GM18517 (cell line): ENCODE data around the gene SALL1.

Experiments
- ATAC-seq: cut with Tn5 transposase; IDR thresholded peaks from one replicate; pipeline ENCODE4 v1.9.1; 2021; ENCODE audit warnings: mild to moderate bottlenecking, moderate library complexity; ENCODE audit not compliant: unreplicated experiment

Gene SALL1

DNA sequence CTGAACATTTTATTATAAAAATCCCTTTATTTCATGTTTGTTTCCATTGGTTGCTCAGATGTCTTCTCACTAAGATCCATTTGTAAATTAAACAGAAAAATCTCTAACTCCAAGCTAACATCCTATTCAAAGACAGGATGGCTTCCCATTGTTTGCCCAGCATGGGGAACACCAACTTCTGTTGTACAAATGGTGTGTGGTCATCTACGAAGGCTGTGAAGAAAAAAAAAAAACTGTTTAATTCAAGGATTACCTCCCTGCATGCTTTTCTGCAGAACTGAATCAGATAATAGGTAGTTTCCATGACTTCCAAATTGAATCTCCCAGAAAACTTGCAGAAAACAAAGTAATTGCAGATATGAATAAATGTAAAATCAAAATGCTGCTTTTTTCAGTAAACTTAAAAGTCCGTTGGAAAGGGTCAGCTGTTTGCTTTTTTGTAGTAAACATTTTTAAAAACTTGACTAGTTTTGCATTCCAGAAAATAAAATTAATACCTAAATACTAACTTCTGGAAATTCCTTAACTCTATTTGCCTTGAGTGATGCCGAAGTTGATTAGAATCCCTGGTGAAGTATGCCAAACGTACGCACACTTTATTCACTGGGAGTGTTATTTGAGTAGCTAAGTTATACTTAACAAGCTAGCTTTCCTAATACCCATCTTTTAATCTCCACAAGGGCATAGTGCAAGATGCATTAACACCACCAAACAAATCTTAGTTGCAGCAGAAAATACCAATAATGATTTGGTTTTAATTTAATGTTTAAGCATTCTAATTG is 7.7 kb downstream of the SALL1 start:
- ATAC-seq: no peak

DNA sequence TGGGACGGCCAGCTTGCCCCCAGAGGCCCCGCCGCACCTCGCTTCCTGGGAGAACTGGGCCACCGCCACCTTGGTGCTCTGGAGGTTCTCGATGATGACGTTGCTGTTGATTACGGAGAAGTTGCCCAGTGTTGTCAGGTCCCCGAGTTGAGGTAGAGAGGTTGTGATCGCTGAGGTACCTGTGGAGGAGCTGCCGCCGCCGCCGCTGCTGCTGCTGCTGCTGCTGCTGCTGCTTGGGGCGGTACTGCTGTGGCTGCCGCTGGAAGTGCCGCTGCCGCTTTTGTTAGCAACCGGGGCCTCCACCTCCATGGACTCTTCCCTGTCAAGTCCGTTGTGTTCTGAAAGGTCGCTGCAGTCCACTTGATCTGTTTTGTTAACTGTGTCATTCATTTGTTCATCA is 9.5 kb downstream of the SALL1 start:
- no peak for ATAC-seq

DNA sequence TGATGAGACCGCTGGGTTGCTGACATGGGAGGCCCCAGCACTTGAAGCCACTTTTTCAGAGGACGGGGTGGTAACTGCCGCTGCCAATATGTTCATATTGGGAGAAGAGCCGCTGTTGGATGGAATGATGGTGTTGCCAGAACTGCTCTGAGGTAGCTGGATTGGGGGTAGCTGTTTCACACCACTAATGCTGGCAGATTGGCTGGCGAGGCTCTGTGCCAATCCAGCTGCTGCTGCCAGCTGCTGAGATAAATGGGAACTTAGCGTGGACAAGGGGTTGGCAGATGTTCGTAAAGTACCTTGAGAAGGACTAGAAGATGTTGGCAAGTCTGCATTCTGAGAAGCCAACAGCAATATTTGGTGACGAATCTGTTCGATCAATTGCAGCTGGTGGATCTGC is 10.0 kb downstream of the SALL1 start:
- ATAC-seq: no peak

DNA sequence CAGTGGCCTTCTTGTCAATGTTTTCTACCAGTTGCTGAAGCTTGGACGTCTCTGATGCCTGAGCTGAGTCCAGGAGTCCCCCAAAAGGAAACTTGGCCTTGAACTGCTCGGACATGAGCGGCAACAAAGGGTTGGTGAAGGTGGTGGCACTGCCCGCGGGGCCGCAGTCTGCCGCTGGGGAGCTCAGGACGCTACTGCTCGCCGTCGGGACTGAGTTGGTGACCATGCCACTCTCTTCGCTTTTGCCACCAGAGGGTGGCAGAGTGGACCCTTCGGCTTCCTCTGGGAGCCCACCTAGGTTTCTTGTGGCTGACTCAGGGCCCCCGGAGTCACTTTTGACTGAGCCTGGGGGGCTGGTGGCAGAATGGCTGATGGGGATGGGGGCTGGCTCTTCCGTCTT is 11.0 kb downstream of the SALL1 start:
- ATAC-seq: no peak

DNA sequence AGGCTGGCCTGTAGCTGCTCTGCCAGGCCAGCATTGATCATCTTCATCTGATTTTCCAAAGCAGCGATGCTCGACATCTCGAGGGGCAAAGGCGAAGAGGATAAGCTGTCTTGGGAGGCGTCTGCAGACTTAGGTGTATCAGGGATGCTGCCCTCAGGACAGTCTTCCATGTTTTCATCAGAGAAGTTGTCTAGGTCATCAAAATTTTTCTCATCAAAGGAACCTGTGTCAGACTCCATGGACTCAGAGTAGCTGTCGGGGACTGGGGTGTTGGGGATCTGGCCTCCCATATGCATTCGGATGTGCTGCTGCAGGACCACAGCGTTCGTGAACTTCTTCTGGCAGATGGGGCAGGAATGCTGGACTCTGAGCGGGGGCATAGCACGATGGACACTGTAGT is 11.5 kb downstream of the SALL1 start:
- ATAC-seq: no peak

DNA sequence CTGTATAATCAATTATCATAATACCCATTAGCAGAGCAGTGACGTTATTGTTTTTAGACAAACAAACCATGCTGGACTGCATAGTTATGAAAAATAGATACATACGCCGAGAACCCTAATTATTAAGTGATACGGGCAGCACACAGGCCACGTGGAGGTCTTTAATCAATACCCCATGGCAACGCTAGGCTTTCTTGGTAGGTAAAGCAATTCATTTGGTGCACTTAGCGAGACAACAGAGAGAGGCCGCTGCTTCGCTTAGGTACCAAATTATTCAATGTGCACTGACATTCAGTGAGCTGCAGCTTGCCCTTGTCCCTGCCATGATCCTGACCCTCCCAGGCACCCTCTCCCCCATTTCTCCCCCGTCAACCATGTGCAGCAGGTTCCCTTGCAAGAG is 12.9 kb downstream of the SALL1 start:
- no peak for ATAC-seq

DNA sequence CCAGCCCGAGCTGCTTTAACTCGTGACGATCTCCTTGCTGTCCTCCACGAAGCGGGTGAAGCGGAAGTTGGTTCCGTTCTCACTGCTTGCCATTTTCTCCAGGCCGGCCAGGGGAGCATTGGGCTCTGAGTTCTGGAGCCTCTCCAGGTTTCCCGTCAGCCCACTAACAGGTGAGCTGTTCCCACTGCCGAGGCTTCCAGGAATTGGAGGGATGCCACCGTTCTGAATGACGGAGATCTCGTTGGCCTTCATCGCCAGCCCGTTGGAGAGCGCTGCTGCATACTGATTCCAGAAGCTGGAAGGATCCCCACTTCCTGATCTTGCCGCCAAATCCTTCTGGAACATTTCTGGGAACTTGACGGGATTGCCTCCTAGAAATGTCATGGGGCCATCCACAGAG is 14.0 kb downstream of the SALL1 start:
- ATAC-seq: no peak

DNA sequence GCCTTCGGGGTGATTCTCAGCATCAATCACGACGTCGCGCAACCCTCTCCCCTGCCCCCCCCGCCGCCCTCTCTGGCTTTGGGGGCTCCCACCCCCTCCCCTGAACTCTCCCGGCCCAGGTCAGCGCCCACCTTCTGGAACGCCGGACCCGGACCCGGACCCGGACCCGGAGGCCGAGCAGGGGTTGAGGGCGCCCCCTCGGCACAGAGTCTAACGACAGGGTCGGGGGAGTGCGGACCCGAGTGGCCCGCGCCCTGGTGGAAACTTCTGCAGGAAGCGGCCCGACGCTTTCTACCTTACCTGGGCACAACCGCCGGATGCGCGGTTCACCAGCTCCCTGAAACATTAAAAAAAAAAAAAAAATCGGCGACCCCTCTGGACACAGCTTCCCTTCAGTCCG is 16.2 kb downstream of the SALL1 start:
- no peak for ATAC-seq

DNA sequence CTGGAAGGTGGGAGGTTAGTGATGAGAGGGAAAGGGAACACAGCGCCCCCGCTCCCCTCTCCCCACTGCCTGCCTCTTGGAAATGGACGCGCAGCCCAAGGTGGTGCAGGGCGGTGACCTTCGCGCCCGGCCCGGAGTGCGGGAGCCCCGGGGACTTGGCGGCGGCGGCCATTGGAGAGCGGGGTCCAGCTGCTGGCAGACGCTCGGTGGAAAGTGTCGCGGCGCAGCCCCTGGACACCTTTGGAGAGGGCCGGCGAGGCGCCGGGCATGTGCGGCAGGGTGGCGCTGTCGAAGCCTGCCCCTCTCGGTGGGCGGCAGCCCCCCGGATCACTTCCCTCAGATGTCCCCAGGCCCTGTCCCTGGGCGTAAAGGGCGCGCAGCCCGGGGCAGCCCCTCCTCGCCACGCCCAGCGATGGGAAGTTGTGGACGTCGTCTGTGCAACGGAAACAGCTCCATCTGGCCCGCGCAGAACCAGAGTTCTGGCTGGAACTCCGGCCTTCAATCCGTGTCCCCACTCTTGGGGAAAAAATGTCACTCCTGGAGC is 16.7 kb downstream of the SALL1 start:
- ATAC-seq: no peak

DNA sequence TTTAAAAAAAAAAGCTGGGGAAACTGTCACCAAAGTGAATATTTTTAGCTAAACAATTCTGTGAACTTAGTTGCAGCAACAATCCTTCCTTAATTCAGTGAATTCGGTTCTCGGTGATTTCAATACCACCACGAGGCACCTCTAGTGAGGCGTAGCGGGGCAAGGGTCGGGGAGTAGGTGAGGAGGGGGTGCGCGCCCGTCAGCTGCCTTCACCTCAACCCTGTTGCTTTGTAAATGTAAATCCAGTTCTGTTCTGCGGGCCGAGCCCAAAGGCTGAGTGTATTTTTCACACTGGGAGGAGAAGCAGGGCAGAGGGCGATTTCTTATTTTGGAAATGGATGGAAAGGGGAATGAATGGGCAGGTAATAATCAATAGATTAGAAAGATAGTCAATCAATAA is 17.4 kb downstream of the SALL1 start:
- no peak for ATAC-seq

DNA sequence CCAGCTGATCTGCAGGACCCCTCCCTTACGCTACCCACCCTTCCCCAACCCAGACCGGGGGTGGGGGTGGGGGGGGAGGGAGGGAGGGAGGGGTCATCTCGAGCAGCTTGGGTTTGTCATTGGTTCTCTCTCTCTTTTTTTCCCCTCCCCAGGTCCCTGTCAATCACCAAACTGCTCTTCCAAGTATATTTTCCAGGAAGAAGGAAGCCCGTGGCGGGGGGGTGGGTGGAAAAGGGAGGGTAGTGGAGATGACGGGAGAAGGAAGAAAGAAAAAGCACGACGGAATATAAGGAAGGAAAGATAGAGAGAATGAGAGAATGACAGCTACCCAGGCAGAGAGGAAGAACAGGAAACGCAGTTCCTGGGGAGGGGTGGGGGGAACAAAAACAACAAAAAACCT is 17.9 kb downstream of the SALL1 start:
- ATAC-seq: no peak

DNA sequence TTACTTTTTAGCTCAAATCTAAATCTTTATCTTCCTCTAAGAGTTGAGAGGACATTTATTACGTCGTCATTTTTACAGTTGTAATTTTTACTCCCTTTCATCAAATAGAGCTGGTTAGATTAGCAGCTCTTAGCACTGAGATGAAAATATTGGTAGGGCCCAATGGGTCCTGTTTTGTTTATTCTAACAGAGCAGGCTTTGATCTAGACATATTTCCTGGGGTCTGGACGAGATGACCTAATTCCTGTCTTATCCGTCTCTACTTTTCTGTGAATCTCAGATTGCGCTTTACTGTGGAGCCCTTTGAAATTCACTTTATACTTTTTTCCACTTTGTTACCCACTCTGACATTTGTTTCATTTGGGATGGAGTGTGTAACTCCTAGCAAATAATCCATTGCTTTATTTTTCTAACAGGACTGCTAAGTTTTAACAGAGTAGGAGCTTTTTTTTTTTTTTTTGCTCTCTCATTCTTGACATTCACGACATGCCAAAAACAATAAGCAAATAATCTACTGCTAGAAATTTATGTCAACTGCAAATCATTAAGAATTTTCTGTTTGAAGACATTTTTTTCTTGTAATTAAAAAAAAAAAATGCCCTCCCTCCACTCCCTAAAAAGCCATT is 18.5 kb downstream of the SALL1 start:
- ATAC-seq: no peak

DNA sequence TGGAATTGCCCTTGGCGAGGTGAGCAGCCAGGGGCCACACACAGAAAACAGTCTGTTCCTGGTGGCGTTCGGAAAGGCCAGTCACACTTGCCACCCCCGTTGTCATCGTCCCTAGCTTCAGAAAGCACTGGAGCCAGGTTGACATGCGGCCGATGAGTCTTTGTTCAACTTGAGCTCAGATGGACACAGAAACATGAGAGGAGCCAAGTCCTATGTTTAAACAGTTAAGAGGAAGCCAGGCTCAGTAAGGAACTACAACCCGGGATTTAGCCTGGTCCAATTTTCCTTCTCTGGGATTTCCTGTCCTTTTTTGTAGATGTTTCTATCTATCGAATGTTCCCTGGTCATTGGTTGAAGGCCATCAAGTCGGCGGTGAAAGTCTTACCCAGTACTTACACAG is 19.5 kb downstream of the SALL1 start:
- ATAC-seq: no peak

DNA sequence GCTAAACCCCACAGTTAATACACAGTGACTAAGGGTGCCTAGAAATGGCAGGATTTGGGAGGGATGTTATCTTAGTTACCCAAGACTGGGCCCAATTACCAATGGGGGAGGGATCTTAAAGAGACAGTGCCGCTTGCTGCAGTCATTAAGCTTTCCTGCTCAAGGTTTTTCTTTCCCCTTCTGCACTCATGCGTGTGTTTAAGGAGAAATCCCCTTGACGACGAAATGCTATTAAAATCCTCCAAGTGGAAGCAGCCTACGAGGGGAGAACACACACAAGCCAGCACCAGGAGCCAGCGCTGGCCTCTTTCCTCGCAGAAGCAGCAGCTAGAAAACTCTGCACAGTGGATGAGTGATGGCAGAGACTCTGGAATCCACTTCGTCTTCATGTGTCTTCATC is 22.0 kb downstream of the SALL1 start:
- ATAC-seq: no peak

DNA sequence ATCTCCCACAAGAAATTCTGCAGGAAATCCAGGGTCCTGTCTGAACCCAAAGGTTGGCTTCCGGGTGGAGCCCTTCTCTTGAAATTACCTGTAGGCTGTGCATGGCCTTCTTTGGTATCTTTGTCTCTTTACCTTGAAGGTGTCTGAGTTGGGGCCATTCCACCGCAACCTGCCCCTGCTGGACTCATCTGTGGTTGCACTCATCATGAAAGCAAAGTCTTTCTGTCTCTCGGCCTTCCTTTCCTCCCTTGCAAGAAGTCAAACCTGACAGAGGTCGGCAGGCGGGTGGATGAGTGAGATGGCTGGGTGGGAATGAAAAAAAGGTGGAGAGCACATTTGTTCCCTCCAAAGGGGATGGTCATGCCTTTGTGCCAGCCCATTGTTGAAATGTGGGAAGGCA is 25.1 kb downstream of the SALL1 start:
- ATAC-seq: no peak

DNA sequence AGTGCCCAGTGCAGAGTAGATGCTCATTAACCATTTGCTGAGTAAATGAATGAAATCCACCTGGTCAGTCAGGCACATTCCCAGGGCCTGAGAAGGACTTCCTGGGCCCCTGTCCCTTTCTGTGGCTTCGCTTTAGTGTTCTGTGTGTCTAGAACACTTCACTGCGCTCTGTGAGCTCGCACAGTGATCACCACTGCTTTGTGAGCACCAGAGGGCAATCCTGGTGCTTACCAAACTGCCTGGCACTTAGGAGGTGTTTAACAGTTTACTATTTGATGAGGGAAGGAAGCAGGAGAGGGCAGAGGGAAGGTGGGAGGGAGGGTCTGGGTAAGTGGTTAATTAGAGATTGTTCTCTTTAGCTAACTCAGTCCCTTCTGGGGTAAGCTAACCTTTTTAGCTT is 26.2 kb downstream of the SALL1 start:
- no peak for ATAC-seq

DNA sequence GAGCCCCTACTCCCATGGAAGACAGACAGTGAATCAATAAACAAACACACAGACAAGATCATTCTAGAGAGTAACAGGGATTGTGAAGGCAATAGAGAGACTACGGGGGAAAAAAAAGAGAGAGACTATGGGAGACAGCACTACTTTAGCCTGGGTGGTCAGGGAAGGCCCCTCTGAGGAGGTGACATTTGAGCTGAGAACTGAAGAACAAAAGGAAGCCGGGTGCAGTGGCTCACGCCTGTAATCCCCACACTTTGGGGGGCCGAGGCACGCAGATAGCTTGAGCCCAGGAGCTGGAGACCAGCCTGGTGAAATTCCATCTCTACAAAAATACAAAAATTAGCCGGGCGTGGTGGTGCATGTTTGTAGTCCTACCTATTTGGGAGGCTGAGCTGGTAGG is 29.2 kb downstream of the SALL1 start:
- ATAC-seq: no peak

DNA sequence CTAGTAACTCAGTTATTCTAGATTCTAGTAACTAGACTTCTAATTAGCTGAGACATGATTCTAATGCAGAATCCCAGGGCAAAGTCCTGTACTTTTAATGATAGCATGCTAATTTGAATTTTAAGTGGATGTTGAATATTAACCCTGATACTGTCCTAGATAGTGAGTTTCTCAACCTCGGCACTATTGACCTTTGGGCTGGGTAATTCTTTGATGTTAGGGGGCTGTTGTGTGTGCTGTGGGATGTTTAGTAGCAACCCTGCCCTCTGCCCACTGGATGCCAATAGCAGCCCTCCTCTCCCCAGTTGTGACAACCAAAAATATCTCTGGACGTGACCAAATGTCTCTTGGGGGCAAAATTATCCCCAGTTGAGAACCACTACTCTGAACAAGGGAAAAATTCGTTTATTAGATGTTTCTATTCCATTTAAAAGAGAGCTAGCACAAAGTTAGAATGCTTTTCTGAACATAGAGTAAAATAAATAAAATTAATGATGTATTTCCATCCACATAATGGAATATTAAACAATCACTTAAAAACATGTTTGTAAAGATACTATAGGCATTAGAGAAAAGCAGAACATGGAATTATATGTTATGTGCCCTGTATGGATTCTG is 30.2 kb downstream of the SALL1 start:
- no peak for ATAC-seq

DNA sequence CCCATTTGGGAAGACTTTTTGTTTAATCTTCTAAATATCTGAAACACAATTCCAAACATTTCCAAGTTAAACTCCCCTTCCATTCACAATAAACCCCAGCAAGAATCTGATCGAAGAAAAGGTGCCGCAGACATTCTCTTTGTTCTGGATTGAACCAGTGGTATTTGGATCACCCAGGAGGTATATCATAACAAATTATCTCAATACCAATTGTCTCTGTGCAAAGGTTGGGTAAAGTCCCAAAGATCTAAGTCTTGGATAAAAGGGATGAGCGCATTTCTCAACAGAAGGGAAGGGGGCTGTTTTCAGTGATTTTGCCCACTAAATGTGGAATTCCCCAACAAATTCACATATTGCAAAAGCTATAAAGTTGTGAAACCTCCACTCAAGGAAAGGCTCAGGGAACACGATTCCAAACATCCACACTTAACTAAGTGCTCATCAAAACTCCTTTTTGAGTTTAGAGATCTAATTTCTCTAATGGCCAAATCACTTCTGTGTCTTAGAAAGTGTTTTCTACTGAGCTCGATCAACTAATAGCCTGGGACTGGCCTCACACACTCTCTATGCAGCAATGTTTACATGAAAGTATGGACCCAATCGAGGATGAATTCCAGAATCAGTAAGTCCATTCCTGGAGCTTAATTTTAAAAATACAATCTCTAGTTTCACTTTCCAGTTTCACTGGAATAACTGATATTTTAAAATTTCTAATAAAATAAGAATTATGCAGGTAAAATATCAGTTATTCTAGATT is 30.9 kb downstream of the SALL1 start:
- ATAC-seq: no peak

DNA sequence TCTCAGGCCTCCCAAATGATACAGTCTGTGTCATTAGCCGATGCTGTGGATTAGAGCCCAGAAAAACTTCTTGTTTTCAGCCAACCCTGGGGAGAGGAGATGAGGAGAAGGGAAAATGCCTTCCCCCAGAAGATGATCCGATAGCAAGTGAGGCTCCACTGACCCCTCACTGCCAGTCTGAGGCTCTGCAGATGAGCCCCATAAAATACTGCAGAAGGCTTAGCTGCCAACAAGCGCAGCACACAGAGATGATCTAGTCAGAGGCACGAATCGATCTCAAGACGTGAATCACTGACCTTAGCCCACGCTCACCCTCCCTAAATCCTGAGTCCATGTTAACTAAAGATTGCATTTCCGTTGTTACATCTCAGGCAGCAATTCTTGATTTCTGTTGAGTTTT is 31.5 kb downstream of the SALL1 start:
- no peak for ATAC-seq

DNA sequence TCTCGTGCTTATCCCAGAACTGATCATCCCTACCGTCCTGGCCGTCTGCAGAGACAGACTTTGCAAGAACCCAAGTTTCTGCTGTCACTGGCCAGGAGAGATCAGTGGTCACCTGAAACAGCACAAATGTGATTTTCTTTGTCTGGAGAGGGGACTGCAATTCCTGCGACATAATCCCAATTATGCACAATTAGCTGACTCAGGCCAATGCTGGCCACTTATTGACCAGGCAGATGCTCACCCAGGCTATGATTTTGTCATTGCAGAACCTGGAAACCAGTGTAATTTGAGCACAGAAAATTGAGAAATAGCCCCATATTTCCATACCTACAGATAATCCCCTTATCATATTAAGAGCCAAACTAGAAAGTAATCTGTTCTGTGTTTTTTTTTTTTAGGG is 34.7 kb downstream of the SALL1 start:
- ATAC-seq: no peak
